GM19351 (cell line): Measurements from ENCODE around the gene GRM8.

Source experiments
- ATAC-seq: cut with Tn5 transposase; IDR thresholded peaks from one replicate; pipeline ENCODE4 v1.9.1; 2021; ENCODE audit warnings: mild to moderate bottlenecking, moderate library complexity; ENCODE audit not compliant: unreplicated experiment

Gene GRM8

GRCh38 chr7:126574276-126575250, 678.2 kb downstream of the GRM8 start:
- peak; percentile 45 for ATAC-seq

DNA sequence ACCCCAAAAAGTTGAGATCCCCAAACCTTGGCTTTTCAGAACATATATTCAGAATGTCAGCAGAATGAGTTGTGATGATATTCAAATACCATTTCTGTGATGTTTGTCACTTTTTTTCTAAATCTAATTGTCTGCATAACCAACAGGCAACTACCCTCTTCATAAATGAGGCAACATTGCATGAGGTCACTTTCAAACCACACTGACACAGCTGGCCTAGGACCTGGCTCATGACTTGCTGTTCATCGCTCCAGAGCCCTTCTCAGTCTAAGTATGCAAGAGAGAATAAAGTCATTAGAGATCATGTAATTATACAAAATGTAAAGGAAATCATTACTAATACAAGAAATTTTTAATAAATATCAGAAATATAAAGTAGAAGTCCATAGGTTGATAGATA, 681.9 kb downstream of the GRM8 start:
- ATAC-seq: peak; percentile 49

DNA sequence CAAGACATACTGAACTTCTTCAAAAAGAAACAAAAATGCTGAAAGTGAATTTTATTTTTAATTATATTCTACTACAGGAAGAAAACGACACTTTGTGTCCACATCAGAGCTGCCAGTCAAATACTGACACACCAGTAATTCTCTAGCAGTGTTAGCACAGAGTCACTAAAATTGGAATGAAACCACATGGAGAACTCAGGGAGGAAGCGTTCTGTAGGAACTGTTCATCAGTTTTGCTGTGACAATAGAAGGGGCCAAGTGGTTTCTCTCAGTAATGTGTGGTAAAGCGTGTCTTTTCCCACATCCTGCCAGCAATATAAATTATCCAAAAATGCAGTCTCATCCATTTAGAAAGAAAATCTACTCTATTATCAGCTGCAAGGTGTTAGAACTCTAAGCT, 683.3 kb downstream of the GRM8 start:
- peak; percentile 76 for ATAC-seq

DNA sequence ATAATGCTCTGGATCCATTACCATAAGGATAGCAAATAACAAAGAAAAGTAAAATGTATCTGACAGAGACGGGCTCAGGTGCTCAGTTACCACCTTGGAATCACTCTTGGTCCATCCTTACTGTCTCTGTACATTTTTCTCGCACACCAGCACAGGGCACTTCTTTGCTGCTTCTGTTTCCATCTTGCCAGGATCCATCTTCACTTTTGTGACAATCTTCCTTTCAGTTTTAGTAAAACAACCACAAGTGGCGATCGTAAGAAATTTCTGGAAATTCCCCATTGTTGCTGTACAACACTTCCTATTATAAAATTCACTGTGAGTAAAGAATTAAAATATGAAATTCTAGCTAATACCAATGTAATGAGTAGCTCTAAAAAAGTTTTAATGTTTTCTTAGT, 695.5 kb downstream of the GRM8 start:
- peak; percentile 47 for ATAC-seq

DNA sequence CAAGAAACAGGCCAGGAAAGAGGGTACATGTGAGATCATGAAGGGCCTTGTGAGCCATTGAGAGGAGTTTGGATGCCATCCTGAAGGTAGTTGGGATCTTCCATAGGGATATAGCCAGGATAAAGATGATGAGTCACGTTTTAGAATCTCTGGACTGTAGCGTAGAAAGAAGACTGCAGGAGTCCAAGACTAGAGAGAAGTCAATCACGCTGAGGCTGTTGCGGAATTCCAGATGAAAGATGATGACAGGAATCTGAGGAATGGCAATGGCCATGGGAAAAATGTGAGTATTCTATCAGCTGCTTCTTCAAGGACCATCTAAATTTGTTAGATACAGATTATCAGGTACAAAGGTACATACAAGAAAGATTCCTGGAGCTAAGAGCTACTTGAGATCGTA, 711.3 kb downstream of the GRM8 start:
- no peak for ATAC-seq

- no peak for ATAC-seq
Observed at GRCh38 chr7:126535176-126535575, 717.6 kb downstream of the GRM8 start.

DNA sequence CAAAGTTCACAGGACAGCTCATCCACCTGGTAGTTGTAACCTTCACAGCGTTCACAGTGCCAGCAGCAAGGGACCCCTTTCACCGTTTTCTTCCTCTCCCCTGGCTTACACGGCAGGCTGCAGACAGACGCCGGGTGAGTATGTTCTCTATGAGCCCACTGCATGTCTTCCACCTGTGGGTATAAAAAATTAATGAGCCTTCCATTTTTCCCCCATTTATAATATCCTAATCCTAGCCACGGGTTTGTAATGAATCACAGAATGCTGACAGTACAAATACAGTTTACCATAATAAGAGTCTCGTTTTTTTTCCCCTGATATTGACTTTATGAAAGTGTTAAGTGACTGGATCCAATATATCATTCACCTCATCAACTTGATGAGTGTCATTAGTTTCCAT, 719.0 kb downstream of the GRM8 start:
- no peak for ATAC-seq

GRCh38 chr7:126529833-126530232, 722.9 kb downstream of the GRM8 start:
- no peak for ATAC-seq

DNA sequence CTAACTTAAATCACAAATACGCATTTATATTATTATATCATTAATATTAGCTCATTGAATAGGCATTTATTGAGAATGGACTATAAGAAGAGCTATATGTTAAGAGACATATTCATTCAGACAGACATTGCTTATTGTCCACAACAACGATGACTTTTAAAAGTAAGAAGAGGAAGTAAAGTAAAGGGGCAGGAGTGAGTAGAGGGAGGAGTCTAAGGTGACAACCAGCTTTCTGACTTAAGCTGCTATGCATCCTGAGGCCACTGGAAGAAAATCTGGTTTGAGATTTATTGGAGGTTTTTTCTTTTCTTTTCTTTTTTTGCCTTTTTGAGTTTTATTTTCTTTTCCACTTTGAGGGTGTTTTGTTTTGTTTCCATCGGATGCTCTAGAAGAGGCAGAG, 723.5 kb downstream of the GRM8 start:
- peak; percentile 85 for ATAC-seq

DNA sequence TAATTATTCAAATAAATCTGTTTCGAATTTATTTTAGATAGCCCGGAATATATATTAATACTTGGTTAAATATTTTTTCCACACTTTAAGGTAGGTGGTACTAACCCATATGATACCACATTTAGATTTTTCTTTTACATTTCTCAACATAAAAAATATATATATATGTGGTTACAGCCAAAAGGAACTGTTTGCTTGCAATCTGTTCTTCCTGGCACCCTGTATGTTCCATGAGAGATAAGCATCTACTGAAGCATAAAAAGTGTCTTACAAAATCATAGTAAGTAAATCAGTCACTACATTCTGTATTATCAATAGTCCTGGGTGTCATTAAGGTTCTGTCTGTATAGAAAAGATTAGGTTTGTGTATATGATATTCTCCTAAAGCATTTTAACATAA, 726.8 kb downstream of the GRM8 start:
- ATAC-seq: no peak

DNA sequence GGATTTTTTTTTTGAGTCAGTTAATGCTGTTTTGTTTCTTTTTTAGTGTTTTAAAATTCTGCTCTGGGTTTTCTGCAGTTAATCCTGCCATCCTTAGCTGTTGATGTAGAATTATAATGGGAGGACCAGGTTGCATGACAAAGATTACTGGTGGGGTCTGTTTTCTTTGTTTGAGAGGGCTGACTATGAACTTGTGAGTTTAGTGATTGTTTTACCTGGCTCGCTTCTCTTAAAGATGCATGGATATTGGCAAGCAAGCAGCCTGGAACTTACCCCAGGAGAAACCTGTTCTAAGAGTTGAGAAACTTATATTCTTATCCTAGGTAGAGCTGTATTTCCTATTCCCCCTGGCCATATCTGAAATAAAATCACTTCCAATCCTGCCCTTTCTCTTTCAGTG, 727.8 kb downstream of the GRM8 start:
- ATAC-seq: no peak

- ATAC-seq: no peak
Observed at GRCh38 chr7:126511046-126511445, 741.7 kb downstream of the GRM8 start.

DNA sequence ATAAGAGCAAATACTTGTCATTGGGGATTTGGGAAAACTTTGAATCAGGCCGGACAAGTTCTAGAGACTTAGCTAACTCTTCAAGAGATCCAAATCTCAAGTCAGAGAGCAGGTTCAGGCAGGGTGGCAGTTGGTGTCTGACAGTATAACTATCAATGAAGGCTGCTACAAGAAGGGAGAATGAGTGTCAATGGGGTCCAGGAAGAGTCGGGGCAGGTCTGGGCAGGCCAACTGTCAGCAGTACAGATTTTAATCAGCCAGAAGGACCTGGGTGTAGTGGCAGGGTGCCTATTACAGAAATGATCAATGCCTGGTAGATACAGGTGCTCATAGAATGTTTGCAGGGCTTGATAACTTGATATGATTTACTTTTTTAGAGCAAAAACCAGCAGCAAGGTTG, 751.1 kb downstream of the GRM8 start:
- ATAC-seq: peak; percentile 73

- ATAC-seq: no peak
Observed at GRCh38 chr7:126499481-126499880, 753.3 kb downstream of the GRM8 start.

DNA sequence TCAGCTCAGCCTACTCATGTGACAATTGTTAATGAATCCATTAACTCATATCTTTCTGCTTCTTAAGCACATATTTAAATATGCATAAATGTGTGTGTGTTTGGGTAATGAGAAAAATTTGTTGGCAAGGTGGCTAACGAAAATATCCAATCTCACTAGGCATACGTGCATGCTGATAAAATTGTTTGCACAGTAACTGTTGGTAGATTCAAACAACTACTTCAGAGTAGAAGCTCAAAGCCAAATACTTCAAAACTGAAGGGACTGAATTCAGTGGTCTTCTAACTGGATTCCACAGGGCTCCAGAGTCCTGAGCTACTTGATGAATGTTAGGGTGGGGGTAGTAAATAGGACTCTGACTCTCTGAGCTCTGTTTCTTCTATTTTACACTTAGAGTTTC, 757.0 kb downstream of the GRM8 start:
- no peak for ATAC-seq

GRCh38 chr7:126495001-126495400, 757.7 kb downstream of the GRM8 start:
- ATAC-seq: no peak

DNA sequence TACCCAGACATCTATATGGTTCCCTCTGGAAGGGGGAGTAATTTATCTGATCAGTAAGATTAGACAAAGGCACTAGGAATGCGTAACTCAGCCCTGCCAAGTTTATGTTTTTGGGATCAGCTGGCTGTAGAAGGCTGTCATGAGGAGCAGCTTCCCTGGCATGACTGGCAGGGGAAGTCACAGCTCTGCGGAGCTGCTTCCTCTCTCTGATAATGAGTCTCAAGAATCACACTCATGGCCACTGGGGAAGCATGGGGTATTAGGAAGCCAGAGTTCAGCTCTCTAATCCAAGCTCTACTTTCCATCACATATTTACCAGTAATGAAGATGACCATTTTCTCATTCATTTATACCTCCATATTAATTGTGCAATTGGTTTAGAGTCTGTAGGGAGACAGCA, 758.9 kb downstream of the GRM8 start:
- no peak for ATAC-seq

DNA sequence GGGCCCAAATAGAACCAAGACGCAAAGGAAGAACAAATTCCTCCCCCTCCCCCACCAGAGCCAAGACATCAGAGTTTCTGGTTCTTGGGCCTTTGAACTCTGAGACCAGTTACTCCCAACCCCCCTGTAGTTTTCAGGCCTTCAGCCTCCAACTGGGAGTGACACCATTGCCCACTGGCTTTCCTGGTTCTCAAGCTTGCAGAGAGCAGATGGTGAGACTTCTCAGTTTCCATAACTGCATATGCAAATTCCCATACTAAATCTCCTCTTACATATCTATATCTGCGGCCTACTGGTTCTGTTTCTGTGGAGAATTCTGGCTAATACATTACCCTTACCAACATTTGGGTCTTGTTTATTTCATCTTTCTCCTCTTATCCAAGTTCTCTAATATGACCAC, 762.9 kb downstream of the GRM8 start:
- ATAC-seq: no peak

GRCh38 chr7:126487728-126488442, 764.9 kb downstream of the GRM8 start:
- ATAC-seq: peak; percentile 43

DNA sequence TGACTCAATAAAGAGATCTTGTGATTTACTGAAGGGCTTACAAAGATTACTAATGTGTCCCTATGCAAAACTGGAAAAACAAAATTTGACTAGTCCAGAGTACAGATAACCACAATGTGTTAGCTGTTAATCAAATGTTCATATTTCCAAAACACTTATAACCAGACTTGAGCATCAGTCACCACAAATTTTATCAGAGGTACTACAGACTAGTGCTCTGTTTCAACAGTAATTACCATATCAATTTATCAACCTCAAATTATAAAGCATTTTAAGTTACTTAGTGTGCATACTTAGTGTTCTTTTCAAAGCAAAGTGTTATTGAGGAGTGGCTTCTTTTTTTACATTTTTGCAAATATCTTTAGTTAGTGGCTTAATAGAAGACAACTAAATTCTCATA, 765.9 kb downstream of the GRM8 start:
- ATAC-seq: no peak

GRCh38 chr7:126485791-126486190, 767.0 kb downstream of the GRM8 start:
- ATAC-seq: no peak

DNA sequence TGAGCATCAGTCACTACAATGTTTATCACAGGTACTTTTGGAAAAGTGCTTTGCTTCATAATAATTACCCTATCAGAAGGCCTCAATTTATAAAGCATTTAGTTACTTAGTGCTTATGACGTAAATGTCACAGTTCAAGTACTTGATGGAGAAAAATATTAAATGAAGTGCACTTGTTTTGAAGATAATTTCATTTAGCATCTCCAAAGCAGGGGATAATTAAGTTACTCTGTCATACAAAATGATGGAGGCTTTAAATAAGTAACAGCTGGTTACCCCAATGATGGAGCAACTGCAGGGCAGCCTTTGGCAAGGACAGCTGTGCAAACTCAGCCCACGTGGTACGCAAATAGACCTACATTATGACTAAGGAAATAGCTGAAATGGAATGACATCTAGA, 768.8 kb downstream of the GRM8 start:
- ATAC-seq: no peak
